ENCODE results near the gene RHBDL2.

- TF ChIP-seq POLR2AphosphoS5 (IDR thresholded peaks at IDR 0.05): peak; percentile 58
- TF ChIP-seq CTCF (IDR thresholded peaks at IDR 0.05; ENCODE audit: poor library complexity, severe bottlenecking): no peak
- TF ChIP-seq RAD21 (conservative IDR thresholded peaks at IDR 0.05): peak; percentile 46
- TF ChIP-seq REST (IDR thresholded peaks at IDR 0.05; ENCODE audit: borderline replicate concordance): no peak
- peak; percentile 22 for TF ChIP-seq EP300 (conservative IDR thresholded peaks at IDR 0.05; ENCODE audit: poor library complexity, severe bottlenecking)
- no peak for TF ChIP-seq EZH2 (IDR thresholded peaks at IDR 0.05; ENCODE audit: borderline replicate concordance, insufficient read depth, low read length, poor library complexity, severe bottlenecking)
- TF ChIP-seq MXI1 (conservative IDR thresholded peaks at IDR 0.05; ENCODE audit: poor library complexity, severe bottlenecking): peak; percentile 86
These were observed 81.8 kb downstream of the RHBDL2 start, which contains the start of gene RRAGC for GRCh38 chr1:38859561-38860453.
